IPS-18a (cell line): ENCODE results near the gene POLL.
A peak's percentile ranks its signal among the peaks of the same experiment; 100 is the strongest.
"Not testable (repeated sequence)": the region's sequence is repeated elsewhere in the genome, so short reads cannot be mapped to it uniquely, and the experiment has no call there.

Experiments
- H3K27ac ChIP-seq: one replicate; pipeline ENCODE4 v1.5.1; 2013; ENCODE audit warnings: low read length
- H3K27me3 ChIP-seq: one replicate; pipeline ENCODE4 v1.6.1; 2013; ENCODE audit warnings: mild to moderate bottlenecking, low read length; ENCODE audit not compliant: control insufficient read depth, insufficient read depth
- H3K36me3 ChIP-seq: one replicate; pipeline ENCODE4 v1.6.1; 2013; ENCODE audit warnings: low read depth, low read length; ENCODE audit not compliant: control insufficient read depth
- H3K4me1 ChIP-seq: one replicate; pipeline ENCODE4 v1.6.1; 2013; ENCODE audit warnings: low read depth, low read length; ENCODE audit not compliant: control insufficient read depth
- H3K4me3 ChIP-seq: one replicate; pipeline ENCODE4 v1.5.1; 2013; ENCODE audit warnings: low read length
- H3K9ac ChIP-seq: one replicate; pipeline ENCODE4 v1.6.1; 2013; ENCODE audit warnings: mild to moderate bottlenecking, low read length, moderate library complexity
- H3K9me3 ChIP-seq: one replicate; pipeline ENCODE4 v1.6.1; 2013; ENCODE audit warnings: low read depth, low read length; ENCODE audit not compliant: control insufficient read depth

Gene POLL

DNA sequence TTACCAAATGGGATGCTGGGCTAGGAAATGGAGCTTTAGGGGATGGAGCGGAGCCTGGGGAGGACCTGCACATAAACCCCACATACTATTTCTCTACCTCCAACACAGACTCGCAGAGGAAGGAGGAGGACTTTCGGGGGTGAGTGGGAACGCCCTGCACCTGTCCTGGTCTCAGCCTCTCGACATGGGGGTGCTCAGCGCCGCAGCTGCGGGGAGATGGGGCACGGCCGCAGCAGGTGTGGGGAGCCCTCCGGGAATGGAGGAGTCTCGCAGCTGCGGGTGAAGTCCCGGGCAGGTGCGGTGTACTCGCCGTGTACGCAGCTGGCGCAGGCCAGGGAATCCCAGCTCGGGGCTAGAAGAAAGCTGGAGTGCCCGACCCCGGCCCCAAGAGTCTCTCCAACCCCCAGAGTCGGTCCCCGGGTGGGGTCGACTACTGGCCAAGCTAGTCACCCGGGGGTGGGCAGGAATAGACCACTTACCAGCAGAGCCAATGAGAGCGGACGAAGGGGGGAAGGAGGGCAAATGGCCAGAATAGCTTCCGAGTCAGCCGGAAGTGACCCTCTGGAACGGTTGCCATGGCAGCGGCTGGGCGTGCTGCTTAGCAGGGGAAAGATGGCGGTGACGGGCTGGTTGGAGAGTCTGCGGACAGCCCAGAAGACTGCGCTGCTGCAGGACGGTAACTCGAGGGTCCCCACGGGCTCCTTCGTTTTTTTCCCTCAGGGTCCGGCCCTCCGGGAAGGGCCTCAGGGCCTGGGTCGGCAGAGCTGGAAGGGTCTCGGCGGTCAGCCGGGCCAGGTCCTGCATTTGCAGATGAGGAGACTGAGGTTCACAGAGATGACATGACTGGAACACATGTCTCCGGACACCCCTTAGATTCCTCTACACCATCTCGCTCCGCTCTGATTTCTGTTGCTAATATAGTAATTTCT is at the start of gene POLL, which contains the start of gene DPCD:
Gene POLL, minus strand, starts transcription at position 533 of the 929 bp plus-strand sequence. CDS start 897 bp downstream, outside the sequence.
Gene DPCD, plus strand, starts transcription at position 597 of the 929 bp plus-strand sequence. Its CDS starts 16 bp downstream, at position 613.
- Histone ChIP-seq H3K9me3 (no peaks in the 10 kb centered on the region), H3K4me1 (peaks cover 5% of the 10 kb centered on the region), H3K27ac (peak within 1 kb of the TSS; percentile 21), H3K36me3 (no peaks in the 10 kb centered on the region), H3K4me3 (peak within 1 kb of the TSS; percentile 93), H3K27me3 (no peaks in the 10 kb centered on the region), H3K9ac (peak within 1 kb of the TSS; percentile 68)

DNA sequence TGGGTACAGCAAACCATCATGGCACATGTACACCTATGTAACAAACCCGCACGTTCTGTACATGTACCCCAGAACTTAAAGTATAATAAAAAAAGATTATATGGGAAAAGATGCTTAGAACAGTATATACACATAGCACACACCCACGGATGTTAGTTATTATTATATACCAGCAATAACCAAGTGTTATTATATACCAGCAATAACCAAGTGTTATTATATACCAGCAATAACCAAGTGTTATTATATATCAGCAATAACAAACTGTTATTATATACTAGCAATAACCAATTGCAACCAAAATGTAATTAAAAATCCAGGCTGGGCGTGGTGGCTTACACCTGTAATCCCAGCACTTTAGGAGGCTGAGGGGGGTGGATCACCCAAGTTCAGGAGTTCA is 45.5 kb upstream of the POLL start:
- not testable (repeated sequence) for H3K9ac ChIP-seq, H3K36me3 ChIP-seq, H3K4me1 ChIP-seq, H3K27me3 ChIP-seq, H3K27ac ChIP-seq, H3K9me3 ChIP-seq, H3K4me3 ChIP-seq

DNA sequence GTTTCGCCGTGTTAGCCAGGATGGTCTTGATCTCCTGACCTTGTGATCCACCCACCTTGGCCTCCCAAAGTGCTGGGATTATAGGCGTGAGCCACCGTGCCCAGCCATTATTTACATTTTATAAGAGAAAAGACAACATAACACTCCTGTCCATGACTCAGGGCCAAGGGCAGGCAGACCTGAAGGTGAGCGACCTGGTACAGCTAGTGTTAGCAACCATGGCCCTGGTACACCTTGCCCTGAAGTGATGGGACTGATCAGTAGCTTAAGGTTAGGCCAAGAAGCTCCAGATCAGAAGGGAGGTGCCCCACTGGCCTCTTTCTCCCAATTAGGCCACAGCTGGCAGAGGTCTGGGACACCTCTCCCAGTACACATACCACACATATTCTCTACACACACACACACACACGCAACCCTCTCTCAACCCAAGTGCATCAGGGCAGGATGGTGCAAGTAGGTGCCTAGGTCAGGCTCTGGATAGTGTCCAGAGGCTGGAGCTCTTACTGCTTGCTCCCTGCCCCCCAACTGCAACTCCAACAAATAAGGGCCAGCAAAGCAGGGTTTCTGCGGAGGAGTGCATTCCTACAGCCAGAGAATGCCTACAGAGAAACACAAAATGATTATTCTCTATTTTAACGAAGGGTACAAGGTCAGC is 43.9 kb upstream of the POLL start:
- Histone ChIP-seq H3K9ac (no peak overlapping the region), H3K36me3 (no peaks in the 10 kb centered on the region), H3K27me3 (no peaks in the 10 kb centered on the region), H3K9me3 (no peaks in the 10 kb centered on the region), H3K27ac (no peak overlapping the region), H3K4me3 (no peak overlapping the region), H3K4me1 (no peaks in the 10 kb centered on the region)

DNA sequence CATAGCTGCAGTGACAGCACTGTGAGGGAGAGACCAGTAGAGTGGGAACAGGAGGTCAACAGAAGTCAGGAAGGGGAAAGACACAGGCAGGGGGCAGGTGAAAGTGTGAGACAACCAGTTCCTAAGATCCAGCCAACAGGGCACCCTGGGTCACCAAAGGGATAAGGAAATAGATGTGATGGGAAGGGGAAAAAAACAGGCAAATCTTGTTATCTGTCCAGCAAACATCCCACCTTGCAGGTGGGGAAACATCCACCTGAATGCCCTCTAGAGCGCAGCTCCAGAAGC is 42.5 kb upstream of the POLL start:
- no peak overlapping the region for H3K4me3 ChIP-seq
- no peaks in the 10 kb centered on the region for H3K27me3 ChIP-seq
- no peak overlapping the region for H3K9ac ChIP-seq
- no peaks in the 10 kb centered on the region for H3K36me3 ChIP-seq
- no peak overlapping the region for H3K27ac ChIP-seq
- H3K9me3 ChIP-seq: no peaks in the 10 kb centered on the region
- no peaks in the 10 kb centered on the region for H3K4me1 ChIP-seq

DNA sequence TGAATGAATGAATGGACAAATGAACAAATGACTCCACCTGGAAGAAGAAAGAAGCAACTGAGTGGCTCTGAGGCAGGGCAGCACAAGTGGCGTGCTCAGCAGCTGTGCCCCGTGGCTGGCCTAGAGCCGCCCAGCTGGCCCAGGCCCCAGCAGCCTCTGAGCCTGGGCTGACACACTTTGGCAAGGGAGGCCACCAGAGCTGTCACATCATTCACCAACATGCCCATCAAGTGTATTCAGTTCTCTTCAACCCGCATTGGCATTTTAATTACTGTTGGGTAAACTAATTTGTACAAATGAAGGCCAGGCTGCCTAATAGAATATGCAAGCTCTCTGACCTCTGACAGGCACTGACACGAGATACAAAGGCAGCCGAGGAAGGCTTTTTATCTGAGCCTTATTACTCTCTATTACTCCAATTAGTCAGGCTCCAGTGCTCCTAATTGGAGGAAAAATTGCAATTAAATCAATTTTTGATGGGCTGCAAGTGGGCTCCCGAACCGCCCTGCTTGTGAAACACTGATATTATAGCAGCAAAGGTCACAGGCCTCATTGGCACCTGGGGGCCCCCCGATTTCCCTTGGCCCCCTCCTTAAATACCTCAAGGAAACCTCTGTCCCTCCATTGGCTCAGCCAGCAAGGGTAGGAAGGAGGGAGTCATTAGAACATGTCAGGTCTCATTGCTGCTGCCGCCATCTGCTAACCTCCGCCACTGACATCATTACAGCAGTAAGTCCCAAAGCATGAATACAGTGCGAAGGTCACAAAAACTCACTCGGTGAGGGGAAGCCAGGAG is 42.0 kb upstream of the POLL start:
- H3K4me1 ChIP-seq: no peaks in the 10 kb centered on the region
- no peak overlapping the region for H3K4me3 ChIP-seq
- H3K9me3 ChIP-seq: no peaks in the 10 kb centered on the region
- H3K9ac ChIP-seq: no peak overlapping the region
- H3K27me3 ChIP-seq: no peaks in the 10 kb centered on the region
- H3K36me3 ChIP-seq: no peaks in the 10 kb centered on the region
- H3K27ac ChIP-seq: no peak overlapping the region

DNA sequence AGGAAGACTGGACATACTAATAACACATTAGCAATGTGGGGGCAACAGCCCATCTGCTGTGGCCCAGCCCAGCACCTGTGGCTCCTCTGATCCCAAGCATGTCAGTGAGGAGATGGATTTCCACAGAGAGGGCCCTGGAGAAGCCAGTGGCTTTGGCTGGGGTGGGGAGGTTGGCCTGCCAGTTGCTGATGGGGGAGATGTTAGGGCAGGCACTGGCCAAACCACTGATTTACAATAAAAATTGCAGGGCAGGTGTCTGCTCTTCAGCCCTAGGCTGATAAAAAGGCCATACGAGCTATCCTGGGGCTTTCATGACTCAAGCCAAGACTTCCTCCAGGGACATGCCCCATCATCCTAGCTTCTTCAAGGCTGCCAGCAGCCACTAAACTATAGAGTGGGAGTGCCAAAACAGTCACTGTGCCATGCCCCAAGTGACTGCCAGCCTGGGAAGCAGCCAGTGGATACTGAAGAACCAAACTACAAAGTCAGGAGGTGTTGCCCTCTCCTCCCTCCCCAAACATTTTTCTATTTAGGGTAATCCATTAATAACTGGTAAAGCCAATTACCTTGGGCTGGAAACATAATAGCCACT is 37.9 kb upstream of the POLL start:
- H3K27ac ChIP-seq: no peak overlapping the region
- H3K36me3 ChIP-seq: peaks cover 2% of the 10 kb centered on the region
- H3K9ac ChIP-seq: no peak overlapping the region
- no peak overlapping the region for H3K4me3 ChIP-seq
- no peaks in the 10 kb centered on the region for H3K4me1 ChIP-seq
- no peaks in the 10 kb centered on the region for H3K27me3 ChIP-seq
- no peaks in the 10 kb centered on the region for H3K9me3 ChIP-seq

DNA sequence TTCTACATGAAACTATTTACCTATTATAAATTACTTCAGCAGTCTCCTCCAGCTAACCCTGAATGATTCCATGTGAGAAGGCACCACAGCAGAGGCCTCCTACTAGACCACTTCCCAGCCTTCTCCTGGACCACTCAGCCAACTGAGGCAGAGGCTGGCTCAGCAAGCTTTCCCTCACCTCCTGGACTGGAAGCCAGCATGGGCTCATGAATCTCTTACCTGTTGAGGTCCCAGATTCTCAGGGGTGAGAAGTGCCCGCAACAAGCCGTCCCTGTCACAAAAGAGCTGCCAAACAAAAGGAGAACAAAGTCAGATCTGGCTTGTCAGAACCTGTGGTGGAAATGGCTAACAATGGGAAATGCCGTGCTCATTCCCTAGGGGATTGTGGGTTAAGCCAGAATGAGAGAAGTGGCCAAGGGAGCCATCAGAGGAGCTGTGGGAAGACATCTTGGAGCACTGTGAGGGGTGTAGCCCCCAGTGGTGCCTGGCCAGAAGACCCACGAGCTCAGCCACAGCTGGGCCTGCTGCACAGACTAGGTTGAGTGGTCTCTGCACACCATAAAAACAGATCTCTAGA is 36.6 kb upstream of the POLL start:
- Histone ChIP-seq H3K9ac (no peak overlapping the region), H3K27me3 (no peaks in the 10 kb centered on the region), H3K27ac (no peak overlapping the region), H3K36me3 (peaks cover 2% of the 10 kb centered on the region), H3K4me3 (no peak overlapping the region), H3K9me3 (no peaks in the 10 kb centered on the region), H3K4me1 (no peaks in the 10 kb centered on the region)

DNA sequence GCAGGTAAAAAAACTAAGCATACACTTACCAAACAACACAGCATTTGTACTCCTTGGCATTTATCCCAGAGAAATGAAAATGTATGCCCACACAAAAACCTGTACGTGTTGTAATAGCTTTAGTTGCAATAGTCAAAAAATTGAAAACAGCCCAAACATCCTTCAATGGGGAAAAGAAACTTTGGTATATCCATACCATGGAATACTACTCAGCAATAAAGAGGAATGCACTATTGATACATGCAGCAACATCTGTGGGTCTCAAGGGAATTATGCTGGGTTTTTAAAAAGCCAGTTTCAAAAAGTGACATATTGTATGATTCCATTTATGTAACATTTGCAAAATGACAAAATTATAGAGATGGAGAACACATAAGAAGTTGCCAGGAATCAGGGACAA is 35.5 kb upstream of the POLL start:
- H3K9ac ChIP-seq: no peak overlapping the region
- H3K4me3 ChIP-seq: no peak overlapping the region
- H3K36me3 ChIP-seq: peaks cover 2% of the 10 kb centered on the region
- no peaks in the 10 kb centered on the region for H3K4me1 ChIP-seq
- no peaks in the 10 kb centered on the region for H3K9me3 ChIP-seq
- H3K27me3 ChIP-seq: no peaks in the 10 kb centered on the region
- H3K27ac ChIP-seq: no peak overlapping the region

DNA sequence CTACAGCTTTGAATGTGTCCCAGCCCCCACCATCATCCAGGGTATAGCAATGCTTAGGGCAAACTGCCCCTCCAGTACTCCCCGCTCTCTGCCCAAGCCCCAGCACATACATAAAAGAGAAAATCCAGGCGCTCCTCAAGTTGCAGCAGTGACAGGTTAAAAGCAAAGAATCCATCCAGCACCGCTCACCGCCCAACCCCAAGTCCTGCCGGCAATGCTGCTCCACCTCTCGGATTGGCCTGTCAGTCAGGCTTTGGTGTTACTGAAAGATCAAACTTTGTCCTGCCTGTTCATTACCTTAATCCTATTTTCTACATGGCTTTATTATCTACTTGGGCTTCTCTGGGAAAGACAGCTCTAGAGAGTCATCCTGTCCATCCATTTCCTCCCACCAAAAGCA is 31.9 kb upstream of the POLL start:
- Histone ChIP-seq H3K27ac (no peak overlapping the region), H3K9me3 (no peaks in the 10 kb centered on the region), H3K4me3 (no peak overlapping the region), H3K27me3 (no peaks in the 10 kb centered on the region), H3K36me3 (peaks cover 2% of the 10 kb centered on the region), H3K9ac (no peak overlapping the region), H3K4me1 (peaks cover 6% of the 10 kb centered on the region)

DNA sequence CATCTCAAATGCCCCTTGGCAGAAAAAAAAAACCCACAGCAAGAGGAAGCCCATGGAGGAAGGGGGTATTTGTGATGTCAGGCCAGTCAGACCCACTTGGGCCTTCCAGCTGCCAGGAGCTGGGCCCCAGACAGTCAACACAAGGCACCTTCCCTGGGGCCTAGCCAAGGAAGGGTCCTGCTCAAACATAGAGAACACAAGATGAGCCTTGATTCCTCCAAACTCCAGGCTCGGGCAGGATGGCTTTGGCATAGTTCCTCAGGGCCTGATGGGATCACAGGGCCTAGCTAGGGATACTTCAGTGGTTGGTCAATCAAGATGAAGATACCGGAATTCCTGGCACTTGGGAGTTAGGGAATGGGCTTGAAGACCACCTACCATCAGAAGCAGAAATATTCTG is 30.8 kb upstream of the POLL start:
- Histone ChIP-seq H3K27ac (no peak overlapping the region), H3K9ac (no peak overlapping the region), H3K4me3 (no peak overlapping the region), H3K4me1 (peaks cover 17% of the 10 kb centered on the region), H3K27me3 (no peaks in the 10 kb centered on the region), H3K9me3 (no peaks in the 10 kb centered on the region), H3K36me3 (peaks cover 2% of the 10 kb centered on the region)
